ENCODE data around the gene TFG.
A peak's percentile ranks its signal among the peaks of the same experiment; 100 is the strongest.

TFG gene

GRCh38 chr3:100697172-100697571 is 12.1 kb upstream of the TFG start:
- Mint-ChIP-seq H3K36me3 (ENCODE audit: low read depth) (no peaks in the 10 kb centered on the region), H3K4me1 (ENCODE audit: low read depth) (peaks cover 2% of the 10 kb centered on the region), H3K4me3 (no peak overlapping the region), H3K9me3 (no peaks in the 10 kb centered on the region), H3K27me3 (ENCODE audit: low read depth) (peaks cover 55% of the 10 kb centered on the region), H3K27ac (no peak overlapping the region)
- DNase-seq (ENCODE audit: low spot score), result no peak

DNA sequence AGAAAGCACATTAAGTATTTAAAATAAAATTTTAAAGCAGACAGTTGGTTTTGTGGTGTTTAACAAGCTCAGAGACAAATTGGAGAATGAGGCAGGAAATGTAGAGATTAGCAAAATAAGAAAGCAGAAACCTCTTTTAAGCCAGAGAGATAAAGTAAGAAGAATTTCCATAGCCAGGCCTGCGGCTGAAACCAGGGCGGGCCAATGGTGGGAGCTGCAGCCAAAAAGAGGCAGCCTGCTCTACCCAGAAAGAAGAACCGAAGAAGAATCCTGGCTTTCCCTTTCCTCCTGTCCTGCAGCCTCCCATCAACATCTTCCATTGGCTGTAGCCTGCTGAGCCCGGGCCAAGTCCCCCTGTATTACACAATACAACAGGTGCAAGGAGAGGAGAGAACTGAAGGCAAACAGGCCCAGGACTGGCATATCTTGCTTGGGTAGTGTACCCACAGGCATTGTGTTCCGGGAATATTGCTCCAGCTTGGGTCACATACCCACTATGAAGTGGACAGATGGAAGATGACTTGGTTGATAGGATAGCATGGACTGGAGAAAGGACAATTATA is 11.5 kb upstream of the TFG start:
- no peak overlapping the region for H3K27ac Mint-ChIP-seq
- peaks cover 52% of the 10 kb centered on the region for H3K27me3 Mint-ChIP-seq (ENCODE audit: low read depth)
- H3K4me1 Mint-ChIP-seq (ENCODE audit: low read depth), result peaks cover 5% of the 10 kb centered on the region
- no peaks in the 10 kb centered on the region for H3K36me3 Mint-ChIP-seq (ENCODE audit: low read depth)
- no peak overlapping the region for H3K4me3 Mint-ChIP-seq
- H3K9me3 Mint-ChIP-seq, result no peaks in the 10 kb centered on the region
- no peak for DNase-seq (ENCODE audit: low spot score)

DNA sequence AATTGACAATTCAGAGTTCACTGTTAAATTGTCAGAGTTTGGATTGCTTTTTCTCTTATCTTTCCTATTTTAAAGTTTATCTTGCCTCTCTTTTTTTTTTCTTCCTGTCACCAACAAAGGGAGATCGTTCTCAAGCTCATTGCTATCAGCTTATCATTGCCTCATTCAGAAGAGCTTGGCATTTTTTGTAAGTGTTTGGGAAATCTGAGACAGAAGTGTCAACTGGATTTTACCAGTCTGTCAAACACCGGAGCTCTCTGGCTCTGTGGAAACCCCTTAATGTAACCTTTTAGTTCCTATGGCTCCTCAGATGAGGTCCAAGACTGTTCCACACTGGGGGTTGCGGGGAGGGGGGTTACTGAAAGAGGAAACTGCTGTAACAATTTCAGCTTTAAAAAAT is 10.6 kb upstream of the TFG start:
- no peaks in the 10 kb centered on the region for H3K36me3 Mint-ChIP-seq (ENCODE audit: low read depth)
- H3K4me1 Mint-ChIP-seq (ENCODE audit: low read depth), result peaks cover 6% of the 10 kb centered on the region
- peaks cover 50% of the 10 kb centered on the region for H3K27me3 Mint-ChIP-seq (ENCODE audit: low read depth)
- no peak for DNase-seq (ENCODE audit: low spot score)
- no peaks in the 10 kb centered on the region for H3K9me3 Mint-ChIP-seq
- H3K4me3 Mint-ChIP-seq, result no peak overlapping the region
- H3K27ac Mint-ChIP-seq, result no peak overlapping the region

GRCh38 chr3:100700708-100701107 is 8.6 kb upstream of the TFG start:
- Mint-ChIP-seq H3K36me3 (ENCODE audit: low read depth) (no peaks in the 10 kb centered on the region), H3K4me1 (ENCODE audit: low read depth) (peaks cover 6% of the 10 kb centered on the region), H3K4me3 (no peak overlapping the region), H3K9me3 (no peaks in the 10 kb centered on the region), H3K27ac (no peak overlapping the region), H3K27me3 (ENCODE audit: low read depth) (peaks cover 41% of the 10 kb centered on the region)
- no peak for DNase-seq (ENCODE audit: low spot score)

GRCh38 chr3:100702082-100702979 is 7.0 kb upstream of the TFG start:
- H3K36me3 Mint-ChIP-seq (ENCODE audit: low read depth), result no peaks in the 10 kb centered on the region
- peaks cover 30% of the 10 kb centered on the region for H3K27me3 Mint-ChIP-seq (ENCODE audit: low read depth)
- H3K9me3 Mint-ChIP-seq, result no peaks in the 10 kb centered on the region
- no peak overlapping the region for H3K4me3 Mint-ChIP-seq
- DNase-seq (ENCODE audit: low spot score), result no peak
- no peak overlapping the region for H3K27ac Mint-ChIP-seq
- H3K4me1 Mint-ChIP-seq (ENCODE audit: low read depth), result peaks cover 7% of the 10 kb centered on the region

GRCh38 chr3:100702980-100703345 is 6.3 kb upstream of the TFG start:
- Mint-ChIP-seq H3K27ac (no peak overlapping the region), H3K9me3 (no peaks in the 10 kb centered on the region), H3K36me3 (ENCODE audit: low read depth) (no peaks in the 10 kb centered on the region), H3K27me3 (ENCODE audit: low read depth) (peaks cover 25% of the 10 kb centered on the region), H3K4me3 (no peak overlapping the region), H3K4me1 (ENCODE audit: low read depth) (peaks cover 7% of the 10 kb centered on the region)
- no peak for DNase-seq (ENCODE audit: low spot score)

DNA sequence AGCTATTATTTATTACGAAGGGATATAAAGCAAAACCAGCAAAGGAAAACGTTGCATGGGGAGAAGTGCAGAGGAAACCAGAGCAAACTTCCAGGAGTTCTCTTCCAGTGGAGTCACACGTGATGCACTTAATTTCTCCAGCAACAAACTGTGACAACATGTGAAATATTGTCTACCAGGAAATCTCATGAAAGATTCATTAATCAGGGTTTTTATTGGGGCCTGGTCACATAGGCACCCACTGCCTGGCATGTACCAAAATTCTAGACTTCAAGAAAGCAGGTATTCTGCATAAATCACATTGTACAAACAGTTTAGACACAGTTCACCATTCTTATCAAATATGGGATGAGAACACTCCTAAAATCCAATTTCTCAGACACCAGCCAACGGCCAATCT is 5.4 kb upstream of the TFG start:
- Mint-ChIP-seq H3K9me3 (peaks cover 9% of the 10 kb centered on the region), H3K27me3 (ENCODE audit: low read depth) (peaks cover 16% of the 10 kb centered on the region), H3K36me3 (ENCODE audit: low read depth) (peaks cover 3% of the 10 kb centered on the region), H3K4me3 (no peak overlapping the region), H3K4me1 (ENCODE audit: low read depth) (peaks cover 13% of the 10 kb centered on the region), H3K27ac (no peak overlapping the region)
- DNase-seq (ENCODE audit: low spot score), result no peak

DNA sequence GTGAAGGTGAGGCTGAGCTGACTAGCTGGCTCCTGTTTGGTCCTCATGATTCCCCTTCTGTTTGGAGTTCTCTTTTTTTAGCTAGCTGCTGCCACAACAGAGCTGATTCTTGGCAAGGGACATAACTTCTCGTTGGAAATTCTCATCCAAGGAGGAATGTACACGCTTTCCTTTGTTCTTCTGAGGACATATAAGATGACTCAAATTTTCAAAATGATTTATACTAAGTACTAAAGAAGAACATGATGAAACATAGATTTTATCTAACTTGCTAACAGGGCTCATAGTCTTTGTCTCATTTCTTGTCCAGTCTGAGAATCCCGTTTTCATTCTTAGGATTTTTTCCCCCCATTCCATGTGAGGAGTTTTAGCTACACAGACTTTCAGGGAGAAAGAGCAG is 2.9 kb upstream of the TFG start:
- H3K9me3 Mint-ChIP-seq, result peaks cover 11% of the 10 kb centered on the region
- H3K4me3 Mint-ChIP-seq, result no peak overlapping the region
- H3K4me1 Mint-ChIP-seq (ENCODE audit: low read depth), result peaks cover 21% of the 10 kb centered on the region
- no peak overlapping the region for H3K27ac Mint-ChIP-seq
- no peak for DNase-seq (ENCODE audit: low spot score)
- H3K36me3 Mint-ChIP-seq (ENCODE audit: low read depth), result peaks cover 13% of the 10 kb centered on the region
- no peaks in the 10 kb centered on the region for H3K27me3 Mint-ChIP-seq (ENCODE audit: low read depth)

DNA sequence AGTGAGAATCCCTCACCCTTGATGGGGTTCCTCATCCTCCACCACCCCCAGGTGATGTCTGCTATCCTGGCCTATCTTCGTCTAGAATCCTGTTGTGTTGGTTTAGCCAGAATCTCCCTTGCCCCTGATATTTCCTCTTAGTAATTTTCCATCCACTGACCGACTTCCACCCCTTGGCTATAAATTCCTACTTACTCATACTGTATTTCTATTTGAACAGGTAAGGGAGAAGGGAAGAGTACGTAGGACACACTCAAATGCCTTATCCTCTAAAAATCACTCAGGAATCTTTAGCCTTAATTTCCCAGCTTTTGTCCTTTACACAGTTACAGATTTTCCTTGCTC is 678 bp upstream of the TFG start:
- H3K4me1 Mint-ChIP-seq (ENCODE audit: low read depth), result peaks cover 32% of the 10 kb centered on the region

GRCh38 chr3:100709842-100710260 is 557 bp downstream of the TFG start:
- Mint-ChIP-seq H3K4me1 (ENCODE audit: low read depth) (peaks cover 34% of the 10 kb centered on the region), H3K4me3 (peak overlapping the region; percentile 86), H3K27me3 (ENCODE audit: low read depth) (no peaks in the 10 kb centered on the region), H3K36me3 (ENCODE audit: low read depth) (peaks cover 29% of the 10 kb centered on the region), H3K9me3 (peaks cover 11% of the 10 kb centered on the region), H3K27ac (peak overlapping the region; percentile 81)
- DNase-seq (ENCODE audit: low spot score), result no peak

More for the DNA sequence above, 678 bp upstream of the TFG start:
- Mint-ChIP-seq H3K27ac (peak overlapping the region; percentile 92), H3K36me3 (ENCODE audit: low read depth) (peaks cover 23% of the 10 kb centered on the region), H3K4me3 (peak overlapping the region; percentile 86), H3K27me3 (ENCODE audit: low read depth) (no peaks in the 10 kb centered on the region), H3K9me3 (peaks cover 11% of the 10 kb centered on the region)
- no peak for DNase-seq (ENCODE audit: low spot score)

DNA sequence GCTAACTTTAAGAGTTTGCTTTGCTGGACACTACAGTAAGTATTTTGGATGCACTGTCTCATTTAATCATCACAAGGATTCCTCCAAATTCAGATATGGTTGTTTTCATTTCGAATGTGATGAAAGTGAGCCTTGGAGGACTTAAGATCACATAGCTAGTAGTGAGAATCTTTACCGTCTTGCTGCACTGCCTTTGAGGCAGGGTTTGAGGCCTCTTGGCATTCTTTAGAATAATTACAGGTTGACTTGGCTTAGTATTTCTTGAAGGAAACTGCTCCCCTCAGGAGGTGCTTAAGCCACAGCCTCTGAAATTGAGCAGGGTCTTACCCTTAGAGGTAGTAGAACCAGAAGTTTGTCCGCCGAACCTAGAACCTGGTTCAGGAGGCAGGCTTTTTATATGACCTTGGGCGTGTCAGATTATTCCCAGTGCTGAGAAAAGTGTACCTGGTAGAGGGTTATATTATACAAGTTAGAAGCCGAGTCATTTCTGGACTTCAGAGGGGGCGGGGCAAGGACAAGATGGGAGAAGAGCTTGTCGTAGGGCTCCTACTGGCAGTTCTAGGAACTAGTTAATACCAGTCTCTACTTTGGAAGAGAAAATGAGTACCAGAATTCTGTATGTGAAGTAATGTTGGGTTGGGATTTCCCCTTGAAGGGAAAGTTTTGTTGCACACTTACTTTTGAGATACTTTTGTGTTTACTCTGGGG is 1.1 kb downstream of the TFG start:
- peak overlapping the region; percentile 81 for H3K27ac Mint-ChIP-seq
- peak; percentile 80 for DNase-seq (ENCODE audit: low spot score)
- H3K9me3 Mint-ChIP-seq, result peaks cover 11% of the 10 kb centered on the region
- peaks cover 35% of the 10 kb centered on the region for H3K36me3 Mint-ChIP-seq (ENCODE audit: low read depth)
- peaks cover 38% of the 10 kb centered on the region for H3K4me1 Mint-ChIP-seq (ENCODE audit: low read depth)
- H3K27me3 Mint-ChIP-seq (ENCODE audit: low read depth), result no peaks in the 10 kb centered on the region
- peak overlapping the region; percentile 85 for H3K4me3 Mint-ChIP-seq

DNA sequence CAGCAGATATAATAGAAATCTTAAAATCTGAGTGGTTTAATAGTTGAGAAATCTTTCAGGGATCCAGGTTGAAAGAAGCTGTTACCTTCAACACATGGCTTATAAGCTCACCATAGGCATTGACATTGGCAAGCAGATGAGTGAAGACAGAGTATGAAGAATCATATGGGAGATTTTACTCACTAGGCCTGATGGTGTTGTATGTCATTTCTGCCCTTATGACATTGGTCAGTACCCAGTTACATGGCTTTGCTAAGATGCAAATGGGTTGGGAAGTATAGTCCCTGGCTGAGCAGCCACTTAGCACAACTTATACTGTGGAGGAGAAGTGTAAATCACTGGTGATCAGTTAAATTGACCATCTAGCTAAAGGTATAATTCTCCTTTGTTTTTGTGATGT is 5.9 kb downstream of the TFG start:
- DNase-seq (ENCODE audit: low spot score), result no peak
- no peak overlapping the region for H3K27ac Mint-ChIP-seq
- H3K4me1 Mint-ChIP-seq (ENCODE audit: low read depth), result peaks cover 52% of the 10 kb centered on the region
- no peaks in the 10 kb centered on the region for H3K9me3 Mint-ChIP-seq
- H3K36me3 Mint-ChIP-seq (ENCODE audit: low read depth), result peaks cover 63% of the 10 kb centered on the region
- no peaks in the 10 kb centered on the region for H3K27me3 Mint-ChIP-seq (ENCODE audit: low read depth)
- no peak overlapping the region for H3K4me3 Mint-ChIP-seq

GRCh38 chr3:100717063-100717462 is 7.8 kb downstream of the TFG start:
- no peaks in the 10 kb centered on the region for H3K9me3 Mint-ChIP-seq
- H3K36me3 Mint-ChIP-seq (ENCODE audit: low read depth), result peaks cover 67% of the 10 kb centered on the region
- H3K27ac Mint-ChIP-seq, result no peak overlapping the region
- H3K4me3 Mint-ChIP-seq, result peak overlapping the region; percentile 13
- DNase-seq (ENCODE audit: low spot score), result no peak
- peaks cover 44% of the 10 kb centered on the region for H3K4me1 Mint-ChIP-seq (ENCODE audit: low read depth)
- H3K27me3 Mint-ChIP-seq (ENCODE audit: low read depth), result no peaks in the 10 kb centered on the region

Data from T-helper 2 cell treated with Interferon-gamma antibody and Interleukin-4, amounts not matched to agents 5 μg/mL and 100 μg/mL, for 36 hours (primary cell).